ENCODE data around the gene CHAT.

The CHAT gene

DNA sequence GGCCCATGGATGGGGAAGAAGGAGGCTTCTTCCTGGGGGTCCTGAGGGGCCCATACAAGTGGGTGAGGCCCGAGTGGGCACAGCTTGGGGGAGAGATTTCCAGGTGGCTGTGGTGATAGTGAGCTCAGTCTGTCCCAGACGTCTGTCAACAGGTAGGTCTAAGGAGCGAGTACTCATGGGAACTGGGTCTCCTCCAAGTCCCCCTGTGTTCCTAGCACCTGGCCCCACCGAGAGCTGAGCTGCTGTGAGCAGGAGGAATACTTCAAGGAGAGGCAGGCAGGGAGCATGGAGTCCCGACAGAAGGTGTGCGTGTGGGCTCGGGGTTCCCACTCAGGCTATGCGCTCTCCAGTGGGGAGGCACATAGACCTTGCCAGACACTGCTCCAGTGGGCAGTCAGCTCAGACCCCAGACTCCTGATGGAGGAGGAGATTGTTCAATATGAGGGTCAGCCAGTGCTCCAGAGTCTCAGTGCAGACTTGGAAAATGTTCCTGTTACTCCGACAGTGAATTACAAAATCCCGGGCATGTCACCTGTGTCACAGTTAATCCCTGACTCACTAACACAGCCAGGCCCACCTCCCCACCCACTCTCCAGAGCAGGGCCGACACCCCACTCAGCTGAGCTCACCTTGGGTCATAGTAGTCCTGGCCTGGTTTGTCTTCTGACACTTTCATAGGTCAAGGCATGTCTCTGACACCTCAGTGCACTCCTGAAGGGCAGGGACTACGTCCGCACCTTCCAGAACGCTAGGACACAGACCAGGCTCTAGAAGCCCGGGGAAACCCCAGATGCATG lies 37.4 kb downstream of the CHAT start:
- in situ Hi-C loops (cut with MboI; ENCODE audit: low sequenced_read_pairs), result no loop called here

DNA sequence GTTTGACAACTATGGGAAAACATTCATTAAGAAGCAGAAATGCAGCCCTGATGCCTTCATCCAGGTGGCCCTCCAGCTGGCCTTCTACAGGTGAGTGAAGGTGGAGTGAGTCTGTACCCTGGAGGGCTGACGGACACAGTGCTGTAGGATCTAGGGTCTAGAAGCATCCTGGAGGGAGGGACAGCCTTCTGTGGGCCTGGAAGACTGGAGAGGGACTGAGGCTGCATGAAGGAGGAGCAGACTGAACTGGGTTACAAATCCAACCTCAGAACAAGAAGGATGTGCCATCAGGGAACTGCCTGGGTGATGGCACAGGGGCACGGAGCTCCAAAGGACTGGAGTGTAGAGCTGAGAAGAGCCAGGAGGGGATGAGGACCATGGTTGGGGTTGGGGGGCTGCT lies 38.1 kb downstream of the CHAT start:
- in situ Hi-C loops (cut with MboI; ENCODE audit: low sequenced_read_pairs), result no loop called here

GRCh38 chr10:49652421-49653272 lies 38.8 kb downstream of the CHAT start:
- in situ Hi-C loops (cut with MboI; ENCODE audit: low sequenced_read_pairs), result no loop called here

DNA sequence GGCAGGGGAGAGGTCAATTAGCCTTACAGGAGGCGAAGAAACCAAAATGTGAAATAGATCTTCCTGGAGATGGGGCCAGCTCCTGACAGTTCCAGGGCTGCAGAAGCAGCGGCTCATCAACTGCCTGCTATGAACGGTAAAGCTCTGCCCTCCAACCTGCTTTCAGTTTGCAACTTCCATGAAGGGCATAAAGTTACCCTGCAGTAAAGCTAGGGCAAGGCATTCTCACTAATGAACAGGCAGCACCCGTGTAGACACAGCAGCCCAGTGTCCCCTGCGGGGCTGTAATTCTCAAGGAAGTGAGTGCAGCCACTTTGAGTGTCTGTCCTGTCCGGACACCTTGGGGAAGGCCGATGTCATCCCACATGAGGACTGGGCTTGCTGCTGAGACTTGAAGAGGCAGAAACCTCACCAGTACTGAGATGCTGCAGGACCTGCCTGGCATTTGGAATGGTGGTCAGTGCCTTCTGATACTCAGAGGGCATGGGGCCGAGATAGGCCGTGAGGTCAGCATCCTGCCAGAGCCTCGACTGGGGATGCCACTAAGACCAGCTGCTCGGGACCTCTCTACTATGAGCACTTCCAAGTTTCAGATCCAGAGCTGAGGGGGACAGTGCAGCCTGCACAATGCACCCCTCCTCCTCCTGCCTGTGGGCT lies 39.6 kb downstream of the CHAT start:
- in situ Hi-C loops (cut with MboI; ENCODE audit: low sequenced_read_pairs), result no loop called here

- in situ Hi-C loops (cut with MboI; ENCODE audit: low sequenced_read_pairs), result no loop called here
These were observed 40.3 kb downstream of the CHAT start for GRCh38 chr10:49654036-49654693.

- in situ Hi-C loops (cut with MboI; ENCODE audit: low sequenced_read_pairs), result no loop called here
These were observed 41.3 kb downstream of the CHAT start for GRCh38 chr10:49655099-49655498.

- in situ Hi-C loops (cut with MboI; ENCODE audit: low sequenced_read_pairs), result no loop called here
These were observed 43.1 kb downstream of the CHAT start for GRCh38 chr10:49656845-49657493.

- in situ Hi-C loops (cut with MboI; ENCODE audit: low sequenced_read_pairs), result no loop called here
These were observed 43.8 kb downstream of the CHAT start for GRCh38 chr10:49657606-49658005.

DNA sequence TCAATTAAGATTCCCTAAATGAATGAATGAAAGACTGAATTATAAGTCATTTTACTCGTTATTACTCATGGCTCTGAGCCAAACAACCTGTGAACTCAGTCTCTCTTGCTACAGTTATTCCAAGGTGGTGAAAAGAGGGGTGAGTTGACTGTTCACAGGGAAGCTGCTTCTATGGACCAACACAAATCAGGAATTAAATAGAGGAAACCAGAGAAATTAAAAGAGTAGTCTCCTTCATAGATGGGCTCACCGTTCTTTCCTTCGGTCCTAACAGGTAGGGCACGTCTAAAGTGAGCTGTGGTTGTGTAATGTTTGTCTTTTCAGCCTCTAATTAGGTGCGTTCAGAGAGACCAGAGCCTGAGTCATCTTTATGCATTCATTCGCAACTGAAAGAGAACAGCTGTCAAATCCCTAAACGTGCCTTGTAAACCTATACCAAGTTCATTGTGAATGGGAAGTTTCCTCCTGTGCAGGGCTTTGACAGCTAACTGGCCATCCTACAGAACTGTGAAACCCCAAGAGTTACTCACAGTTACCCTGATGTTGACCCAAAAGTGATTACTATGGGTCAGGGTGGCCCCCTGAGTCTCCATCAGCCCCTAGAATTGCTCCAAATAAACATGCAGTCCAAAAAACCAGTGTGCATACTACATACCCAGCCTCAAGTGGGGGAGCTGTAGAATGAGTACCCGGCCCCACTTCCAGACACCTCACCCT lies 47.5 kb downstream of the CHAT start:
- in situ Hi-C loops (cut with MboI; ENCODE audit: low sequenced_read_pairs), result no loop called here

- in situ Hi-C loops (cut with MboI; ENCODE audit: low sequenced_read_pairs), result no loop called here
These were observed 48.5 kb downstream of the CHAT start for GRCh38 chr10:49662169-49662830.

DNA sequence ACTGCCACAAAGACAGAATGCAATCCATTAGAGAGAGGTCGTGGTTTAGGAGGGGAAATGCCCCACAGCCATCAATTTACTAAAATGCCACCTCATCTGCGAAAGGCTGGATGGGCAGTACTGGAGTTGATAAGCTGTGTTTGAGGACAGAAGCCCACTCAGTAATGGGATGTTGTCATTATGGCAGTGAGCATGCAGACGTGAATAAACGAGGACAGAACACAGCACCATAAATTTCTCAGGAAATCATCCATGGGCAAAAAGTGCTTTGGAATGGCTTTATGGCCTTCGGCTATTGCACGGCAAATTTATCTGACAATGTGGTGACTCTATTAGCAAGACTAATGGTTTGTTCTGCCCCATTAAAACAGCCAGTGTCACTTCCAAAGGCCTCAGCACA lies 49.8 kb downstream of the CHAT start:
- in situ Hi-C loops (cut with MboI; ENCODE audit: low sequenced_read_pairs), result no loop called here

DNA sequence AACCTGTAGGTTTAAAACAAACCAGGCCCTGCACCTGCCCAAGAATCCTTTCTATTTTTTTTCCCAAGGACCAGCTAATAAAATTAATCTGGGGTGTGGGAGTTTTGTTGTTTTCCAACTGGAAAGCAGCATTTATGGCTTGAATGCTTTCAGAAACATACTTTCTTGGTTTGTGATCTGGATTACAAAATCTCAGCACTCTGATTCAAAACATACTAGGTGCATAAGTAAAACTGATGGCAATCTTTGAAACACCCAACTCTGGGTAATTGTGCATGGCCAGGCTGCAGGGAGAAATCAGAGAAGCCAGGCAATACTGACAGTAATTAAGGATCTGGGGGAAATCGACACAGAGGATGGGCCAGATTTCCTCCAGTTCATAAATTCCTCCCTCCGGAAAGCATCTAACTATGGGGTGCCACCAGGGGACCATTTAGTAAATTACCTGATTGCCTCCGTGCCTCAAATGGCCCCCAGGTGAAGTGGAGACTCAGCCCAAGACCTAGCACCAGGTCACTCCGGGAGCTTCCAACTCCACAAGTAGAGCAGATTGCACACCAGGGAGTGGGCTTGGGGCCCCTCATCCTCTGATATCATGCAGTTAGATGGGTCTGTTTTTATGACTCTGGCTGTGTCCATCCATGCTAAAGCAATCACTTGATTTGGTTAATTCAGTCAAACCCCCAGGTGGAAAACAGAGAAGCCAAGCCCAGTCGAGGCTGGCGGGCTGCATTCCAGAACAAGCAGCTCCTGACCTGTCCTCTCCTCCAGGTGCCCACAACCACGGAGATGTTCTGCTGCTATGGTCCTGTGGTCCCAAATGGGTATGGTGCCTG lies 50.4 kb downstream of the CHAT start:
- in situ Hi-C loops (cut with MboI; ENCODE audit: low sequenced_read_pairs), result no loop called here

GRCh38 chr10:49664842-49665355 lies 51.1 kb downstream of the CHAT start:
- in situ Hi-C loops (cut with MboI; ENCODE audit: low sequenced_read_pairs), result no loop called here

GRCh38 chr10:49666054-49666615 lies 52.3 kb downstream of the CHAT start:
- in situ Hi-C loops (cut with MboI; ENCODE audit: low sequenced_read_pairs), result no loop called here

DNA sequence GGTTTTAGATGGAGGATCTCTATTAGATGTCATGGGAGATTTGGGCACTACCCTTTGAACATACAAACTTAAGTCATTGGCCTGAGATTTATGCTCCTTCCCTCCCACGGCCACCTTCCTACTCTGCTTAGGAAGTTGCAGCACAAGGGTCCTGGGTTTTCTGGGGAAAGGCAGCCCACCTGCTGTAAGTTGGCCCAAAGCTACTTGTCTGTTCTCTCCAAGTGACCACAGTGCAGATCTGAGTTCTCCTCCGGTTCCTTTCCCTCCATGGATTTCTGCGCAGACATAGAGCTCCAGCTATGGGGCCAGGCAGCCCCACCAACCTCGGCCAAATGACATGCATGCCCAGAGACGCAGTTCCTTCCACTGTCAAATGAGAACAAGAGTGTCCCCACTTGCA lies 52.8 kb downstream of the CHAT start:
- in situ Hi-C loops (cut with MboI; ENCODE audit: low sequenced_read_pairs), result no loop called here

DNA sequence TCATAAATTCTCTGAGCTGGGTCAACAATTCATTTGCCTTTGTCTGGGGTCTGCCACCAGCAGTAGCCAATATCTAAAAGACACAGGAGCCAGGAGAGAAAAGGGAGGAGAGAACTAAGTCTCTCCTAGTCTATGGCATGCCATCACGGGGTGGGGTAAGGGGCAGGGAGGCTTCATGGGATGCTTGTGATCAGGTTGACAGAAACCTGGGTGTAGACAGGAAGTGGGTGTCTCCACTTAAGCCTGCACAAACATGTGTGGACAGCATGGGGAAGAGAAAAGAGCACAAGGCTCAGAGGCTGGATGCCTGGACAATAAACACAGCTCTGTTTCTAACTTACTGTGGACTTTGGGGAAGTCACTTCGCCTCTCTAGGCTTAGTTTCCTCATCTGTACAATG lies 54.2 kb downstream of the CHAT start:
- in situ Hi-C loops (cut with MboI; ENCODE audit: low sequenced_read_pairs), result no loop called here

DNA sequence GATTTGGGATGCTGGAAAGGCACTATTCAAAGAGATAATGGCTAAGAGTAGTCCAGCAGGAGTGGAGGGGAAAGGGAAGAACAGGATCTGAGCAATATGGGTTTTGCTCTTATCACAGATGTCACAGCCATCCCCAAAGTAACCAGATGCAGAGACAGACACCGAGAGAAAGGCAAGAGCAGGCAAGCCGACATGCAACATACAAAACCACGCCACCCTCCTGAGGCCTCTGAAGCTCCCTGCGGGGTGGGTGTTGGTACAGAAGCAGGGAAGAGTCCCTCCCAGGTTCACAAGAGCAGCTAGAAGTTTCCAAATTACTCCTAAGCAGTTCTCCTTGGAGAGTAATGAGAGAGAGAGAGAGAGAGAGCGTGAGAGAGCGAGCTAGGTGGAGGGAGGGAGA lies 54.8 kb downstream of the CHAT start:
- in situ Hi-C loops (cut with MboI; ENCODE audit: low sequenced_read_pairs), result no loop called here

Measured in HL-60/S4 treated with phorbol 12-myristate 13-acetate at 8.2 ng/mL for 4 days and 3 days (cell line).